Hepatic stellate cell (primary cell): ENCODE data around the gene DGKH.

Experiments used
- DNase-seq: peaks from one replicate; pipeline ENCODE4 v3.0.0; 2011; ENCODE audit warnings: low spot score

Gene DGKH, protein sequence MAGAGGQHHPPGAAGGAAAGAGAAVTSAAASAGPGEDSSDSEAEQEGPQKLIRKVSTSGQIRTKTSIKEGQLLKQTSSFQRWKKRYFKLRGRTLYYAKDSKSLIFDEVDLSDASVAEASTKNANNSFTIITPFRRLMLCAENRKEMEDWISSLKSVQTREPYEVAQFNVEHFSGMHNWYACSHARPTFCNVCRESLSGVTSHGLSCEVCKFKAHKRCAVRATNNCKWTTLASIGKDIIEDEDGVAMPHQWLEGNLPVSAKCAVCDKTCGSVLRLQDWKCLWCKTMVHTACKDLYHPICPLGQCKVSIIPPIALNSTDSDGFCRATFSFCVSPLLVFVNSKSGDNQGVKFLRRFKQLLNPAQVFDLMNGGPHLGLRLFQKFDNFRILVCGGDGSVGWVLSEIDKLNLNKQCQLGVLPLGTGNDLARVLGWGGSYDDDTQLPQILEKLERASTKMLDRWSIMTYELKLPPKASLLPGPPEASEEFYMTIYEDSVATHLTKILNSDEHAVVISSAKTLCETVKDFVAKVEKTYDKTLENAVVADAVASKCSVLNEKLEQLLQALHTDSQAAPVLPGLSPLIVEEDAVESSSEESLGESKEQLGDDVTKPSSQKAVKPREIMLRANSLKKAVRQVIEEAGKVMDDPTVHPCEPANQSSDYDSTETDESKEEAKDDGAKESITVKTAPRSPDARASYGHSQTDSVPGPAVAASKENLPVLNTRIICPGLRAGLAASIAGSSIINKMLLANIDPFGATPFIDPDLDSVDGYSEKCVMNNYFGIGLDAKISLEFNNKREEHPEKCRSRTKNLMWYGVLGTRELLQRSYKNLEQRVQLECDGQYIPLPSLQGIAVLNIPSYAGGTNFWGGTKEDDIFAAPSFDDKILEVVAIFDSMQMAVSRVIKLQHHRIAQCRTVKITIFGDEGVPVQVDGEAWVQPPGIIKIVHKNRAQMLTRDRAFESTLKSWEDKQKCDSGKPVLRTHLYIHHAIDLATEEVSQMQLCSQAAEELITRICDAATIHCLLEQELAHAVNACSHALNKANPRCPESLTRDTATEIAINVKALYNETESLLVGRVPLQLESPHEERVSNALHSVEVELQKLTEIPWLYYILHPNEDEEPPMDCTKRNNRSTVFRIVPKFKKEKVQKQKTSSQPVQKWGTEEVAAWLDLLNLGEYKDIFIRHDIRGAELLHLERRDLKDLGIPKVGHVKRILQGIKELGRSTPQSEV

GRCh38 chr13:42048342-42048683 lies at the start of gene DGKH:
Gene DGKH (plus strand): TSS chr13:42048648. CDS start chr13:42048774, 126 bp downstream.
- peak; percentile 26 for DNase-seq

DNA sequence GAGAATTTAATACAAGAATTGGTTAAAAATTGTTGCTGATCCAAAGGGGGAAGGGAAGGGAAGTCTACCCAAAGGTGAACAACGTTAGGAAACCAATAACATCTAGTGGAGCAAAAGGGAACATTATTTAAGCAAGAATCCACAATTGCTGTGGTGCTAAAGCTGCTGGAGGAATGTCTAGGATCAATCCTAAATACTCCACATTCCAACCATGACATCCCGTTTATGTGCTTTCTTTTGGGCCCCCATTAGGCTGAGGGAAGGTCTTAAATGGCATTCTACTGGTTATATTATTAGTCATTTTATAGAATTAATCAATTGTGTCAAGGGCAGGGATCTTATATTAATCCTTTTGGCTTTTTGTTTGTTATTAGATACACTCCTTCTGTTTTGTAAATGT lies 47.6 kb upstream of the DGKH start:
- no peak for DNase-seq

DNA sequence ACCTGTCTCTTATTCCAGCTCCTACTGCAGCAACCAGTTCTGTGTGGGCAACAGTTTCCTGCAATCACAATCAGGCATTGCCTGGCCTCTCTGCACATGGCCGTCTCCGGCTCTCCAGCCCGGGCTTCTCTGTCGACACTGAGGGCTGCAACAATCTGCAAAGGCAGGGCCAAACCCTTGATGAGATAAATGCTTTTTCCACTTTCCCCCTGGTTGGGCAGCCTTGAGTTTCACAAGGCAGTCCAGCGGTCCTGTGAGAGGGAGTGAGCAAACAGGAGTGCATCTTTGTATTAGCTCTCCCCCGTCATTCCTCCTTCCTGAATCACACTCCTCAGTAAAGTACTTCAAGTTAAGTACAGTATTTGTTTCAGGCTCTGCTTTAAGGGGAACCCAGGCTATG lies 46.9 kb upstream of the DGKH start:
- DNase-seq: peak; percentile 75

DNA sequence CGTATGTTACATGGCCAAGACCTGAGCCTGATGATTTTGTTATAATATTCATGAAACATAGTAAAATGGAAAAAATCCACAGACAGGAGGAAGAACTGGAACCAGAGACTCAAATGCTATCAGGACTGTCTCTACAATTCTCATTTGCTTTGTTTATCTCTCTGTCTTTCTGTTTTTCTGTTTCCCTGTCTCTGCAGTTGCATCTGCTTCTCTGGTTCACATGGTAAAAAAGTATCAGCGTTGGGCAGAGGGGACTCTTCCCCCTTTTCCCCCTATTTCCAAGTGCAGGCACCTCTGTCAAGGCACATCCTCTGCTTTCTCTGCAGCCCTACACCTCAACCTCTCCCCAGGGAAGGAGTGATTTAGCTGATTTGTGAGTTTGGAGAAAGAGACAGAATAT lies 46.4 kb upstream of the DGKH start:
- no peak for DNase-seq

DNA sequence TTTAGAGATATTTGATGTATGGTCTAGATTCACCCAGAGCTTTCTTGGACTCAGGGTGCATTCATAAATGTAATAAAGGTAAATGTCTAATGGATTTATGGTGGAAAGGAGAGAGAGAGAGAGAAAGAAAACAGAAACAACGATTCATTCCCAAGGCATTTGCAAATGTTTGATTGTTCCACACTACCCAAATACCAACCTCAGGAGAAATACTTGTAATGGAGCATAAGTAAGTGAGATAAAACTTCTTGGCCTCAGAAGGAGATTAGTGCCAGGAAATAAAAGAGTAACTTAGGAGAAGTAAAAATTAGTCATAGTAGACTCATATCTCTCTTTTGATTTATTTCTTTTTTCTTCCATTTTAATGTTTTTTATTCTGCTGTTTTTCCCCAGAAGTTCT lies 40.6 kb upstream of the DGKH start:
- no peak for DNase-seq

GRCh38 chr13:42009057-42009456 lies 39.4 kb upstream of the DGKH start:
- DNase-seq: no peak

DNA sequence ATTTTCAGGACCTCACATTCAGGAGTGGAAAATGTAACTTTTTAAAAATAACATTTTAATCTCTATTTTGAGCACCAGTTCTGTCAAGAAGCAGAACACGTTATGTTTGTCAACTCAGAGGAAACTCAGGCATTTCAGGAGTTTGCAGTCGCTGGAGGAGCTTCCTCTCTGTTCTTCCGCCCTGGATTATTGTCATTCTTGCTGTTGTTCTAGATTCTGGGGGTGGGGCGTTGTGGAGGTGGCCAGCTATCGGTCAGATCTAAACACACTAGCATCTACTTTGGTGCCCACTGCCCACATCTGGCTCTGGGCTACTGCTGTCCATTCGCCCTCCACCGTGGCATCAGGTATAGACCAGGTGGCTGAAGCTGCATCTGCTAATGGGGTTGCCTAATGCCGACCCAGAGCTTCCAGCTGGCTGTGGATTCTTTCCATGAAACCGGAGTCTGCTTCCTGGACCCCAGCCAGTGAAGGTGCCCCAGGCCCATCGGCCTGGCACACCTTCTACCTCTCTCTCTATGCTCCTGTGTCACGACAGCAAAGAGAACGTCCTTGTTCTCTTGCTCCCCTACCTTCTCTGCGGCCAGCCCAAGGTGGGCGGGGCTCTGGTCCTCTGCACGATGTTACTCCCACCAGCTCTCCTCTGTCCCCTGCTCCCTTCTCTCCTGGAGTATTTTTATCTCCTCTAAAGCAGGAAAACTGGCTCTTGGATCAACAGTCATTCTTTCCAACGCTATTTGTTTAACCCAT lies 36.7 kb upstream of the DGKH start:
- DNase-seq: no peak

GRCh38 chr13:42014119-42014518 lies 34.3 kb upstream of the DGKH start:
- DNase-seq: no peak

DNA sequence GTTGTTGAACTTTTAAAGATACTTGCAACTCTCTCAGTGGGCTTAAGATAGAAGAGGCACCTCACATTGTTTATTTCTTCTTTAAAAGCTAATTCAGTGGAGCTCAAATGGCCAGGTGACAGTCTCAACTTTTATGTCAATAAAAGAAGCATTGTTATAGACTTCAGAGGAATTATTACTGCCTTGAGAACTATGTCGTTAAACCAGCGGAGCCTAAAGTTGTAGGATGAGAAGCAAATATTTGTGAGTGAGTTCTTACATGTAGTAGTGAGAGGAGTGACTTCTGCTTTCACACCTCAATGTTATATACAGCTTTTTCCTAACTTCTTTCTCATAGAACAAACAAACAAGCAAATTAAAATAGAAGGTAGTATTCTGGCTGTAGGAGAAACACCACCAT lies 31.2 kb upstream of the DGKH start:
- no peak for DNase-seq

GRCh38 chr13:42021851-42022250 lies 26.6 kb upstream of the DGKH start:
- DNase-seq: no peak

GRCh38 chr13:42022336-42022735 lies 26.1 kb upstream of the DGKH start:
- no peak for DNase-seq

DNA sequence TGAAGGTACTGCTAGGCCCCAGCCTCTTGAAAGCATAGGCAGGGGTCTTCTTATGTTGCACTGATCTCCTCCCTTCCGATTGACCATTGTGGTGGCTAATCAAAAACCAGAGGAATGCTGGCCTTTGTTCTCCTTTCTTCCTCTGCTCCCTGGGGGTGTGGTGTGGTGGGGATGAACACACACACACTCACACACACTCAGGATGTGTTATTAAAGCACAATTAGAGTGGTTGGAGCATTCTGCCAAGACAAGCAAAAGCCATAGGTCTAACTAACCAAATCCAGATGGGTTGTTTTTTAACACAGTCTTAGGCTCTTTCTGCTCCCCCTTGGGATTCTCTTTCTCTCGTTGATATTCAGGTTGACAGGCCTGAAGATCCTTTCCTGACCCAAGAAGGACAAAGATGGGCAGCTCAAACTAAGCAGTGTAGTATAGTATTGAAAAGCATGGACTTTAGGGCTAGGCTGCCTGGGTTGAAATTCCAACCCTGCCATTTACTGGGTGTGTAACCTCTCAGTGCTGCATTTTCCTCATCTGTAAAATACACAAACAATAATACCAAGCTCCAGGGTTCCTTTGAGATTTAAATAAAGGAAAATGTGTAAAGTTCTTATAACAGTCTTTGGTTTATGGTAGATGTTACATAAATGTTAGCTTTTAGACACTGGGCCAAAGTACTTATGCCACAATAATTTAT lies 25.5 kb upstream of the DGKH start:
- no peak for DNase-seq

DNA sequence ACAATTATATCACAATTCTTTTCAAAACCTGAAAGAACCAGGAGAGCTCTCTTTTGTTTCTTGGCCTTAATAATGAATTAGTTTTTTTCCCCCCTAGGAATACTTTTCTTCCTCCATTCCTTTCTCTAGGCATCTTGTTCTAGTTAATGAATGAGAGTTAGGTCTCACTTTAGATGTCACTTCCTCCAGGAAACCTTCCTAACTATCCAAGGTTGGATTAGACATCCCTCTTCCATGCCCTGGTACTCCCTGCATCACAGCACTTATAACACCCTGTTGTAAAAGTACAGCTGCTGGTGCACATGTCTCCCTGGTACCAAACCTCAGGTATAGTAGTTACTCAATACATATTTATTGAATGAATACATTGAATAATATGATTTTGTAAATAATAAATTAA lies 21.2 kb upstream of the DGKH start:
- DNase-seq: no peak

DNA sequence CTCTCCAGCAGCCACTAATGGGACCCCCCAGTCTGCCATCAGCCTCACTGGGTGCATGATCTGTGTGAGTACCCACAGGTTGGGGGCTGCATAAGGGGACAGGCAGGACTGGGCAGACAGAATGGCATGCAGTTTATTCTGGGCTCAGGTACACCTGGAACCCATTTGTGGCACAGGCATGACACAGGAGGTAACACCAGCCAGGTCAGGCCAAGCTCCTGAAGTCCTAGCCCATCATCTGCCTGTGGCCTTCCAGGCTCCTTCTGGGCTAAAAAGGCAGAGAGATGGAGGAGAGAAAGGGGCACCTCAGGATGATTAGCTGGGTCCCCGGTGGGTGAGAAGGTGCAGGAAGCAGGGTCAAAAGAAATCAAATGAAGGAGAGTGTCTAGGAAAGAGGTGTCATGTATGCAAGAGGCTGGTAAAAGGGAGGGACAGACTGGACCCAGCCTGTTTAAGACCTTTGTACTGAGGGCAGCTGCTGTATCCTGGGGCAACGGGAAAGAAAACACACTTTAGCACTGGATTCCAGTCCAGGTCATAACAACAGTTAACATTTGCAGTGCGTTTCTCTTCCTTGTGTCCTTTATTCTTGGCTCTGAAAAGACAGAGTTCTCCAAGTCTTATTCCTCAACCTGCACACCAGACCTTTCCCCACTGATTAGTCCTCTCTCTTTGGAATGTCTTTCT lies 20.2 kb upstream of the DGKH start:
- DNase-seq: no peak

DNA sequence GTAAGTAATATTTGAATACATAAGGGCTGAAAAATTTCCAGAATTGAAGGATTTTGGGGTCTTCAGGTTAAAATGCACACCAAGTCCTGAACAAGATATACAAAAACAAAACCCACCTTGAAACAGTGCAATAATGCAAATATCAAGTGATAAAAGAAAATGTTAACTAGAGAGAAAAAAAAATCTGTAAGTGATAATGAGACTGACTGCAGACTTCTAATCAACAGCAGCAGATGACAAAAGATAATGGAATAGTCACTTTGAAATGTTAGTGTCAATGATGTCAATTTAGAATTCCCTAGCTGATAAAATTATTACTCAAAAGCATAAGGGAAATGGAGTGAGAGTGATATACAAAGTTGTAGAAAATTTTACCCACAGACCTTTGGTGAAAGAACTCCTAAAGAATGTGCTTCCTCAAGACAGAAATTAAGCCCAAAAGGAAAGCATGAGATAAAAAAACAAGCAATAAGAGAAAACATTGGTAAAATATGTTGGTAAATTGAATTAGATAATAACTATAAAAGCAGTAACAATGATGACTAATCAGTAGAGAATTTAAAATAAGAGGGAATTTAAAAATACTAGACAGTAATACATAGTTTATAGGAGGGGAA lies 12.4 kb upstream of the DGKH start:
- no peak for DNase-seq

GRCh38 chr13:42036711-42037110 lies 11.7 kb upstream of the DGKH start:
- DNase-seq: no peak

GRCh38 chr13:42038661-42039456 lies 9.6 kb upstream of the DGKH start:
- no peak for DNase-seq

DNA sequence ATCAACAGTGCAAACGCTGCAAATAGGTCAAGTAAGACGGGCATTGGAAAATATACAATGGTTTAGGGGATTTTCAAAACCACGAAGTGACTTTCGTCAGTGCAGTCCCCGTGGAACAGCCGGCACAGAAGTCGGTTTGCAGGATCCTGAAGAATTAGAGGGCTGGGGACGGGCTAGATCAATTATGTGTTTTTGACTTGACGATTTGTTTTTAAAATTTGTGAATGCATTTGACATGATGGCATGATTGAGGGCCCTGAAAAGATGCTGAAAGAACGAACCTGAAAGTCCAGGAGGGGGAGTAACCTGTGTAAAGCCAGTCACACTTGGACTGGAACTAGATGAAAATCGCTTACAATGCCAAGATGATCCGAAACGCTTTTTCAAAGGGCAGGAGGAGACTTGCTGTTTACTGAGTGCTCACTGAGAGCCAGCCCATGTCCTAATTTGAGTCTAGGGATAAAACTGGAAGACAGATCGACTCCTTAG lies 8.9 kb upstream of the DGKH start:
- DNase-seq: no peak
